Karpas-422 (cell line): Measurements from ENCODE around the gene OTOR. TPM values are rescaled to one million over a fixed set of nuclear protein-coding genes. Genes with fewer than 3 reads are reported as not detected.

Experiments used
- DNase-seq: peaks from one replicate; pipeline ENCODE4 v3.0.0-alpha.2; 2015
- H2AFZ ChIP-seq: fragments of 200-600 bp; sonication (generic); 2 replicates; pipeline ENCODE4 v1.6.1; 2014; ENCODE audit warnings: antibody characterized with exemption, low read length, mixed read lengths
- H3K27ac ChIP-seq: fragments of 200-600 bp; sonication (generic); 2 replicates; pipeline ENCODE4 v1.5.1; 2014; ENCODE audit warnings: mild to moderate bottlenecking, low read length, moderate library complexity
- H3K27me3 ChIP-seq: fragments of 200-600 bp; sonication (generic); 2 replicates; pipeline ENCODE4 v1.6.1; 2014; ENCODE audit warnings: low read length, mixed read lengths
- H3K36me3 ChIP-seq: fragments of 200-600 bp; sonication (generic); 2 replicates; pipeline ENCODE4 v1.6.1; 2014; ENCODE audit warnings: low read length, mixed read lengths; ENCODE audit not compliant: insufficient read depth
- H3K4me1 ChIP-seq: fragments of 200-600 bp; sonication (generic); 2 replicates; pipeline ENCODE4 v1.6.1; 2014; ENCODE audit warnings: mild to moderate bottlenecking, low read length, mixed read lengths
- H3K4me2 ChIP-seq: fragments of 200-600 bp; sonication (generic); 2 replicates; pipeline ENCODE4 v1.6.1; 2014; ENCODE audit warnings: low read length, low read depth, mild to moderate bottlenecking; ENCODE audit not compliant: poor library complexity, severe bottlenecking
- H3K4me3 ChIP-seq: fragments of 200-600 bp; sonication (generic); 2 replicates; pipeline ENCODE4 v1.5.1; 2014; ENCODE audit warnings: mild to moderate bottlenecking, antibody characterized with exemption, low read length, mixed read lengths
- H3K79me2 ChIP-seq: fragments of 200-600 bp; sonication (generic); 2 replicates; pipeline ENCODE4 v1.6.1; 2014; ENCODE audit warnings: mild to moderate bottlenecking, low read length, mixed read lengths
- H3K9ac ChIP-seq: fragments of 200-600 bp; sonication (generic); 2 replicates; pipeline ENCODE4 v1.6.0; 2014; ENCODE audit warnings: low read length
- H3K9me2 ChIP-seq: fragments of 200-600 bp; sonication (generic), shearing (Covaris generic); replicated peaks from 2 replicates; pipeline ENCODE4 v1.6.0; 2014; ENCODE audit warnings: mild to moderate bottlenecking, low read length, moderate library complexity; ENCODE audit not compliant: insufficient read depth
- H3K9me3 ChIP-seq: fragments of 300-700, 200-600 bp; sonication (generic); 2 replicates; pipeline ENCODE4 v1.6.1; 2014; ENCODE audit warnings: low read length, mixed read lengths
- H4K20me1 ChIP-seq: fragments of 200-600 bp; sonication (generic); 2 replicates; pipeline ENCODE4 v1.6.1; 2014; ENCODE audit warnings: mild to moderate bottlenecking, antibody characterized with exemption, low read length, low read depth; ENCODE audit not compliant: insufficient read depth
- total RNA-seq: library from RNA; depleted of rRNA; stranded (reverse); fragments of >200 nt; shearing (Covaris generic); gene quantifications from 2 replicates; pipeline ENCODE4 v1.2.3, GENCODE V29; 2014; ENCODE audit warnings: low replicate concordance

The OTOR gene
- total RNA-seq, 1 experiment from 2014 or later, result not detected

- no peak overlapping the region for H3K27ac ChIP-seq
- H3K27me3 ChIP-seq, result no peaks in the 10 kb centered on the region
- no peaks in the 10 kb centered on the region for H4K20me1 ChIP-seq
- peak overlapping the region; percentile 46; the same call in 1 of the 2 replicates for H2AFZ ChIP-seq
- no peak overlapping the region for H3K4me3 ChIP-seq
- H3K9me2 ChIP-seq, result no peaks in the 10 kb centered on the region
- peaks cover 49% of the 10 kb centered on the region for H3K4me1 ChIP-seq
- H3K36me3 ChIP-seq, result no peaks in the 10 kb centered on the region
- no peaks in the 10 kb centered on the region for H3K79me2 ChIP-seq
- no peak overlapping the region for H3K9ac ChIP-seq
- no peak overlapping the region for H3K4me2 ChIP-seq
- DNase-seq, result peak; percentile 51
- no peaks in the 10 kb centered on the region for H3K9me3 ChIP-seq
Measured at GRCh38 chr20:16711661-16712258, 36.4 kb upstream of the OTOR start.

DNA sequence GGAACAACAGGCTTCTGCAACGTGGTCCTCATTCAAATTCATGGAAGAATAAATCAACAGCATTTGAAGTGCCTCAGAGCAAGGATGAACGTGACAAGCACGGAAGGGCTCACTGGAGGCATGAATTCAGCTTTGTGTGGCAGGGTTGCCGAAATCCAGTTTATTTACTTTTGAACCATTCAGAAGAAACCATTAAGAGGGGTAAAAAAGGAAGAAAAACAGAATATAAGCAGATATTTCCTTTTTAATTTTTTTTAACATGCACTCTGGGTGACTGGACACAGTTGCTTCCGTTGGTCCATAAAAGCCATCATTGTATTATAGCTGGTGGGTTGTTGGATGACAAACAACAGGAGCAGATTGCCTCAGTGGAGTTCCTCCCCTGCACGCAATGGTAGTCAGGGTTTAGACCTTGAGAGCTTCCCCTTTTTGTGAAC is 35.6 kb upstream of the OTOR start:
- no peak overlapping the region for H3K4me2 ChIP-seq
- 0 out of 2 replicates have a peak overlapping the region, but pooled peaks have one; percentile 46 for H2AFZ ChIP-seq

GRCh38 chr20:16713066-16713465 is 35.1 kb upstream of the OTOR start:
- H4K20me1 ChIP-seq, result no peaks in the 10 kb centered on the region
- peaks cover 44% of the 10 kb centered on the region for H3K4me1 ChIP-seq
- H2AFZ ChIP-seq, result no peak overlapping the region
- no peak overlapping the region for H3K4me3 ChIP-seq
- no peaks in the 10 kb centered on the region for H3K79me2 ChIP-seq
- no peak overlapping the region for H3K9ac ChIP-seq
- no peaks in the 10 kb centered on the region for H3K27me3 ChIP-seq
- H3K36me3 ChIP-seq, result no peaks in the 10 kb centered on the region
- no peak for DNase-seq
- no peak overlapping the region for H3K4me2 ChIP-seq
- H3K9me2 ChIP-seq, result no peaks in the 10 kb centered on the region
- H3K27ac ChIP-seq, result no peak overlapping the region
- no peaks in the 10 kb centered on the region for H3K9me3 ChIP-seq

More for the DNA sequence above, 35.6 kb upstream of the OTOR start:
- no peaks in the 10 kb centered on the region for H3K36me3 ChIP-seq
- H3K4me3 ChIP-seq, result no peak overlapping the region
- no peak overlapping the region for H3K27ac ChIP-seq
- no peaks in the 10 kb centered on the region for H3K79me2 ChIP-seq
- H3K9me2 ChIP-seq, result no peaks in the 10 kb centered on the region
- no peak overlapping the region for H3K9ac ChIP-seq
- no peaks in the 10 kb centered on the region for H3K27me3 ChIP-seq
- H3K9me3 ChIP-seq, result no peaks in the 10 kb centered on the region
- DNase-seq, result no peak
- peaks cover 48% of the 10 kb centered on the region for H3K4me1 ChIP-seq
- no peaks in the 10 kb centered on the region for H4K20me1 ChIP-seq

GRCh38 chr20:16714242-16714641 is 33.9 kb upstream of the OTOR start:
- peaks cover 32% of the 10 kb centered on the region for H3K4me1 ChIP-seq
- H3K9me2 ChIP-seq, result no peaks in the 10 kb centered on the region
- H3K9ac ChIP-seq, result no peak overlapping the region
- no peaks in the 10 kb centered on the region for H3K9me3 ChIP-seq
- no peak overlapping the region for H3K4me2 ChIP-seq
- no peak overlapping the region for H2AFZ ChIP-seq
- no peaks in the 10 kb centered on the region for H3K27me3 ChIP-seq
- no peaks in the 10 kb centered on the region for H4K20me1 ChIP-seq
- no peak overlapping the region for H3K27ac ChIP-seq
- H3K4me3 ChIP-seq, result no peak overlapping the region
- no peaks in the 10 kb centered on the region for H3K36me3 ChIP-seq
- no peaks in the 10 kb centered on the region for H3K79me2 ChIP-seq
- no peak for DNase-seq

GRCh38 chr20:16714751-16715150 is 33.4 kb upstream of the OTOR start:
- DNase-seq, result no peak
- H3K4me2 ChIP-seq, result no peak overlapping the region
- H3K36me3 ChIP-seq, result no peaks in the 10 kb centered on the region
- no peaks in the 10 kb centered on the region for H4K20me1 ChIP-seq
- no peaks in the 10 kb centered on the region for H3K9me3 ChIP-seq
- H3K9me2 ChIP-seq, result no peaks in the 10 kb centered on the region
- no peaks in the 10 kb centered on the region for H3K79me2 ChIP-seq
- no peak overlapping the region for H2AFZ ChIP-seq
- no peaks in the 10 kb centered on the region for H3K27me3 ChIP-seq
- H3K4me1 ChIP-seq, result peaks cover 27% of the 10 kb centered on the region
- H3K4me3 ChIP-seq, result no peak overlapping the region
- no peak overlapping the region for H3K9ac ChIP-seq
- H3K27ac ChIP-seq, result no peak overlapping the region

DNA sequence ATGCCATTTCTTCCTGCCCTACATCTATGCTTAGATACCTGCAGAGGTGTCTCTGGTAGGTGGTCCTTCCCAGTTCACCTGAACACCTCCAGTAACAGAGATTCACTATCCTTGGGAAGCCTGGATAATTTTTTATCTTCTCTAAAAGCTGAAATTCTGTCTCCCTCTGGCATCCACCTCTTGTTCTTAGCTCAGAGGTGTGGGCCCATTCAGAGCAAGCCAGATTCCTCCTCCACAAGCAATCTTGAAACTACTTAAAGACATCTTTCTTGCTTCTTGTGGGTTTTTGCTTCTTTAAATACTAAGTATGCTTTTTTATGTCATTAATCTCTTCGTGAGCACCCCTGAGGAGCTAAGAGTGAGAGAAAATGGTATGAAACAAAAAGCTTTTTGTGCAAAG is 28.7 kb upstream of the OTOR start:
- Histone ChIP-seq H3K4me2 (no peak overlapping the region), H3K9me2 (no peaks in the 10 kb centered on the region), H3K27ac (no peak overlapping the region), H4K20me1 (no peaks in the 10 kb centered on the region), H3K36me3 (no peaks in the 10 kb centered on the region), H3K4me1 (no peaks in the 10 kb centered on the region), H3K4me3 (no peak overlapping the region), H2AFZ (no peak overlapping the region), H3K79me2 (no peaks in the 10 kb centered on the region), H3K9ac (no peak overlapping the region), H3K27me3 (no peaks in the 10 kb centered on the region), H3K9me3 (no peaks in the 10 kb centered on the region)
- DNase-seq, result peak; percentile 15

DNA sequence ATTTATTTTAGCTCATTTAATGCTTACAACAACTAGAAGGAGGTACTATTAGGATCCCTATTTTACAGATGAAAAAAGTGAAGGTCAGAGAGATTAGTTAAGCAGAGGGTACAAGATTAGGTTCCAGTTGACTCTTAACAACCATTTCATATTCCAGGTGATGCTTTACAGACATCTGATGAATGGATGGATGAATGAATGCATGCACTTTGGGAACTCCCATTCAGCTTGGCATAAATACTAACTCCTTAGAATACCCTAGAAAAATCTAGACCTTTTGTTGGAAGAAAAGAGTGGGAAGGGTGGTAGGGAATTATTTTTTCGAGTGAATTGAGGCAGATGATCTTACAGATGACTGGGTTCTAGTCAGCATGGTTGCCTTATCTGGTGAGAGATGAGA is 19.1 kb upstream of the OTOR start:
- peak; percentile 22 for DNase-seq
- Histone ChIP-seq H3K4me2 (peak overlapping the region; percentile 86), H3K79me2 (peaks cover 42% of the 10 kb centered on the region), H3K4me1 (peaks cover 16% of the 10 kb centered on the region), H3K27me3 (no peaks in the 10 kb centered on the region), H3K4me3 (peak overlapping the region; percentile 96), H3K36me3 (peaks cover 22% of the 10 kb centered on the region), H2AFZ (peak overlapping the region; percentile 48), H3K9ac (no peak overlapping the region), H4K20me1 (peaks cover 16% of the 10 kb centered on the region; the same call in 1 of the 2 replicates), H3K9me2 (no peaks in the 10 kb centered on the region), H3K27ac (no peak overlapping the region), H3K9me3 (no peaks in the 10 kb centered on the region; the same call in 1 of the 2 replicates)

GRCh38 chr20:16729565-16730460 is 18.3 kb upstream of the OTOR start, which contains the start of gene SNRPB2:
TSS of gene SNRPB2 (plus strand) at chr20:16730026. CDS start at chr20:16731703, 1,677 bp downstream.
- peaks cover 16% of the 10 kb centered on the region; the same call in 1 of the 2 replicates for H4K20me1 ChIP-seq
- H3K36me3 ChIP-seq, result peaks cover 28% of the 10 kb centered on the region
- H3K4me1 ChIP-seq, result peaks cover 16% of the 10 kb centered on the region
- H3K4me3 ChIP-seq, result peak within 1 kb of the TSS; percentile 96
- peak within 1 kb of the TSS; percentile 86 for H3K4me2 ChIP-seq
- peaks cover 50% of the 10 kb centered on the region for H3K79me2 ChIP-seq
- H3K27ac ChIP-seq, result peak within 1 kb of the TSS; percentile 49; the same call in 1 of the 2 replicates
- H3K9me2 ChIP-seq, result no peaks in the 10 kb centered on the region
- H3K9me3 ChIP-seq, result no peaks in the 10 kb centered on the region; the same call in 1 of the 2 replicates
- DNase-seq, result peak; percentile 97
- peak within 1 kb of the TSS; percentile 48 for H2AFZ ChIP-seq
- peak within 1 kb of the TSS; percentile 97 for H3K9ac ChIP-seq
- H3K27me3 ChIP-seq, result no peaks in the 10 kb centered on the region
